Measurements from ENCODE around the gene SLC9A7.

DNA sequence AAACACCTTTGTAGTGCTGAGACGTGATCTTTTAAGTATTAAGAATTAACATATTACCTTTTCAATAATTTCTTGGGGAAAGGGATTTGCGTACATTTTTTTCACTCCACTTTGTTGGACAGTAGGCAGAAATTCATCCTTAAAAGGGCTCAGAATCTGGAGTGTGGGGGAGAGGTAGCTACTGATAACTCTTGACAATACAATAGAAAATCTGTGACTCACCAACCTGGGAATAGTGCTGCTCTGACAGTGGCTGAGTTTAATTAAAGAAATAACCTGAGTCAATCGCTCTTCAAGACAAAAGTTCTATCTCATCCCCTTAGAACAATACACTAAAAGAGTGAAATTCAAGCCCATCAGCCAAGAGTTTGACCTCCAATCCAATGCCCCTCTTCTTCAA, 60.2 kb downstream of the SLC9A7 start:
- TF ChIP-seq, protein P1, sequence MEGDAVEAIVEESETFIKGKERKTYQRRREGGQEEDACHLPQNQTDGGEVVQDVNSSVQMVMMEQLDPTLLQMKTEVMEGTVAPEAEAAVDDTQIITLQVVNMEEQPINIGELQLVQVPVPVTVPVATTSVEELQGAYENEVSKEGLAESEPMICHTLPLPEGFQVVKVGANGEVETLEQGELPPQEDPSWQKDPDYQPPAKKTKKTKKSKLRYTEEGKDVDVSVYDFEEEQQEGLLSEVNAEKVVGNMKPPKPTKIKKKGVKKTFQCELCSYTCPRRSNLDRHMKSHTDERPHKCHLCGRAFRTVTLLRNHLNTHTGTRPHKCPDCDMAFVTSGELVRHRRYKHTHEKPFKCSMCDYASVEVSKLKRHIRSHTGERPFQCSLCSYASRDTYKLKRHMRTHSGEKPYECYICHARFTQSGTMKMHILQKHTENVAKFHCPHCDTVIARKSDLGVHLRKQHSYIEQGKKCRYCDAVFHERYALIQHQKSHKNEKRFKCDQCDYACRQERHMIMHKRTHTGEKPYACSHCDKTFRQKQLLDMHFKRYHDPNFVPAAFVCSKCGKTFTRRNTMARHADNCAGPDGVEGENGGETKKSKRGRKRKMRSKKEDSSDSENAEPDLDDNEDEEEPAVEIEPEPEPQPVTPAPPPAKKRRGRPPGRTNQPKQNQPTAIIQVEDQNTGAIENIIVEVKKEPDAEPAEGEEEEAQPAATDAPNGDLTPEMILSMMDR (conservative IDR thresholded peaks at IDR 0.05; ENCODE audit: low read depth, low read length), result no peak
- TF ChIP-seq EZH2phosphoT487 (IDR thresholded peaks at IDR 0.05; ENCODE audit: borderline replicate concordance, low read length) (no peak), EZH2 (IDR thresholded peaks at IDR 0.05; ENCODE audit: low read length, unreplicated experiment) (no peak)

All from PC-3 (cell line).